Measurements from ENCODE around the gene CETN3. TPM values are rescaled to one million over a fixed set of nuclear protein-coding genes. Genes with fewer than 3 reads are reported as not detected.
A peak's percentile ranks its signal among the peaks of the same experiment; 100 is the strongest.

CETN3 gene
- total and polyA plus RNA-seq, 2 of the 13 experiments (the other 11 are each of a cell fraction or from before 2014, with no cell fraction given) = 15.4 to 71.5 TPM

- TF ChIP-seq HES4 (CRISPR knock-in tag; IDR thresholded peaks at IDR 0.05; ENCODE audit: borderline replicate concordance) (peak; percentile 41; the same call in 1 of the 2 replicates), CBFB (CRISPR knock-in tag; IDR thresholded peaks at IDR 0.05) (peak; percentile 47; the same call in 1 of the 2 replicates), ZNF724P (CRISPR knock-in tag; IDR thresholded peaks at IDR 0.05; ENCODE audit: borderline replicate concordance) (peak; percentile 59; the same call in 1 of the 2 replicates), MIXL1 (CRISPR knock-in tag; IDR thresholded peaks at IDR 0.05) (no peak; the same call in 1 of the 2 replicates), HDAC6 (IDR thresholded peaks at IDR 0.05; ENCODE audit: low read depth, low read length) (no peak), ZNF614 (CRISPR knock-in tag; IDR thresholded peaks at IDR 0.05; ENCODE audit: borderline replicate concordance) (peak; percentile 79), ARNT2 (CRISPR knock-in tag; IDR thresholded peaks at IDR 0.05; ENCODE audit: low read depth) (peak; percentile 64), ZNF33A (CRISPR knock-in tag; IDR thresholded peaks at IDR 0.05; ENCODE audit: borderline replicate concordance) (no peak), TFE3 (CRISPR knock-in tag; IDR thresholded peaks at IDR 0.05) (peak; percentile 70; the same call in 1 of the 2 replicates), ZNF282 (IDR thresholded peaks at IDR 0.05; ENCODE audit: partially characterized antibody) (no peak), ZNF101 (CRISPR knock-in tag; IDR thresholded peaks at IDR 0.05; ENCODE audit: borderline replicate concordance, low read depth) (no peak), ZNF788 (CRISPR knock-in tag; IDR thresholded peaks at IDR 0.05; ENCODE audit: borderline replicate concordance) (peak; percentile 80; the same call in 1 of the 2 replicates), TP53 (CRISPR knock-in tag; conservative IDR thresholded peaks at IDR 0.05) (no peak), ZFP37 (CRISPR knock-in tag; IDR thresholded peaks at IDR 0.05; ENCODE audit: borderline replicate concordance) (no peak; the same call in 1 of the 2 replicates), MTF1 (CRISPR knock-in tag; IDR thresholded peaks at IDR 0.05) (no peak), RNF2 (conservative IDR thresholded peaks at IDR 0.05; ENCODE audit: low read depth) (0 out of 2 replicates have a peak, but pooled peaks have one; percentile 59), ZNF451 (CRISPR knock-in tag; IDR thresholded peaks at IDR 0.05) (no peak; the same call in 1 of the 2 replicates), ETV6 (CRISPR knock-in tag; conservative IDR thresholded peaks at IDR 0.05) (0 out of 2 replicates have a peak, but pooled peaks have one; percentile 29), POLR2A (IDR thresholded peaks at IDR 0.05; ENCODE audit: insufficient read depth in 1 of 2, low read depth in 2 of 2, low read length in 2 of 2) (peak; percentile 92 to 97), SYNCRIP (IDR thresholded peaks at IDR 0.05; ENCODE audit: insufficient read depth, low read depth, low read length) (no peak)
- TF ChIP-seq, protein P1, sequence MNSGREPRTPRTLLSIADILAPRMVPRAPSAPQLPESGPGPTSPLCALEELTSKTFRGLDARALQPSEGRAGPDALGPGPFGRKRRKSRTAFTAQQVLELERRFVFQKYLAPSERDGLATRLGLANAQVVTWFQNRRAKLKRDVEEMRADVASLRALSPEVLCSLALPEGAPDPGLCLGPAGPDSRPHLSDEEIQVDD (CRISPR knock-in tag; IDR thresholded peaks at IDR 0.05; ENCODE audit: borderline replicate concordance) = peak; percentile 81; the same call in 1 of the 2 replicates
- TF ChIP-seq, protein P2, sequence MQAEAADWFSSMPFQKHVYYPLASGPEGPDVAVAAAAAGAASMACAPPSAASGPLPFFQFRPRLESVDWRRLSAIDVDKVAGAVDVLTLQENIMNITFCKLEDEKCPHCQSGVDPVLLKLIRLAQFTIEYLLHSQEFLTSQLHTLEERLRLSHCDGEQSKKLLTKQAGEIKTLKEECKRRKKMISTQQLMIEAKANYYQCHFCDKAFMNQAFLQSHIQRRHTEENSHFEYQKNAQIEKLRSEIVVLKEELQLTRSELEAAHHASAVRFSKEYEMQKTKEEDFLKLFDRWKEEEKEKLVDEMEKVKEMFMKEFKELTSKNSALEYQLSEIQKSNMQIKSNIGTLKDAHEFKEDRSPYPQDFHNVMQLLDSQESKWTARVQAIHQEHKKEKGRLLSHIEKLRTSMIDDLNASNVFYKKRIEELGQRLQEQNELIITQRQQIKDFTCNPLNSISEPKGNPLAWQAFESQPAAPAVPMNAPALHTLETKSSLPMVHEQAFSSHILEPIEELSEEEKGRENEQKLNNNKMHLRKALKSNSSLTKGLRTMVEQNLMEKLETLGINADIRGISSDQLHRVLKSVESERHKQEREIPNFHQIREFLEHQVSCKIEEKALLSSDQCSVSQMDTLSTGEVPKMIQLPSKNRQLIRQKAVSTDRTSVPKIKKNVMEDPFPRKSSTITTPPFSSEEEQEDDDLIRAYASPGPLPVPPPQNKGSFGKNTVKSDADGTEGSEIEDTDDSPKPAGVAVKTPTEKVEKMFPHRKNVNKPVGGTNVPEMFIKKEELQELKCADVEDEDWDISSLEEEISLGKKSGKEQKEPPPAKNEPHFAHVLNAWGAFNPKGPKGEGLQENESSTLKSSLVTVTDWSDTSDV (CRISPR knock-in tag; IDR thresholded peaks at IDR 0.05) = no peak
Measured at GRCh38 chr5:90409318-90410177, at the start of gene CETN3 (continued).

All from HepG2 (cell line).